ENCODE results near the gene FRAS1. TPM values are rescaled to one million over a fixed set of nuclear protein-coding genes. Genes with fewer than 3 reads are reported as not detected.
"Not testable (repeated sequence)": the region's sequence is repeated elsewhere in the genome, so short reads cannot be mapped to it uniquely, and the experiment has no call there.

Gene FRAS1
- total RNA-seq, 2 donors from 2014 or later = 0.07 to 0.10 TPM

DNA sequence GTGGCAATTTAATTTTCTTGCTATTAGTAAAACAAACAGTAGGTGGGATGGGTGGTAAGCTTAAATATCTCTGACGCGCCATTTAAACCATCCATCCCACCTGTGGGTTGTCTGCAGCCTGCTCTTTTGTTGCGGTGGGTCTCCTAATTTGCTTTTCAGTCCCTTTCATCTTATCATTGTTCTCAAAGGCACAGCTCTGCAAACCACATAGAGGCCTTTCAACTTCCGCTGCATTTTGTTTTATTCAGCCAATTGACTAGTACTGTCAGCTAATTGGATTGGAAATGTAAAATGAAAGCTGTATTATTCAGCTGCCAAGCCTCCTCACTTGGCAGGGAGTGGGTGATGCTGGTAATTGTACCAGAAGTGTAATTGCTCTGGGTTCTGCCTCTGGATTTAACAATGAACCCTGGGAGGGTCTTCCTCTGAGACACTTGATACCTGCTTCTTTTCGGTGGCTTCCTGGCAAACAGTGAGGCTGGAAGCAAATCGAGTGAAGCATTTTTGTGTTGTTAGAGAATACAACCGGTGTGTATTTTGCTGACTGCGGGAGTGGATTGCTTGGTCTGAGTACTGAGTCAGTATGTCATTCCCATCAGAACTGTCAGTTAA, 165.6 kb downstream of the FRAS1 start:
- no peaks in the 10 kb centered on the region for H3K9me3 Mint-ChIP-seq
- H3K27ac Mint-ChIP-seq = no peak overlapping the region
- ATAC-seq (replicated peaks in 1 of 2) (no peak), DNase-seq (no peak)
- peaks cover 1 to 3% of the 10 kb centered on the region in 2 donors for H3K36me3 Mint-ChIP-seq (ENCODE audit: insufficient read depth in 2 of 2)
- H3K27me3 Mint-ChIP-seq (ENCODE audit: low read depth) = peaks cover 7% of the 10 kb centered on the region
- H3K4me3 Mint-ChIP-seq = no peak overlapping the region
- H3K4me1 Mint-ChIP-seq (ENCODE audit: low read depth) = no peaks in the 10 kb centered on the region

DNA sequence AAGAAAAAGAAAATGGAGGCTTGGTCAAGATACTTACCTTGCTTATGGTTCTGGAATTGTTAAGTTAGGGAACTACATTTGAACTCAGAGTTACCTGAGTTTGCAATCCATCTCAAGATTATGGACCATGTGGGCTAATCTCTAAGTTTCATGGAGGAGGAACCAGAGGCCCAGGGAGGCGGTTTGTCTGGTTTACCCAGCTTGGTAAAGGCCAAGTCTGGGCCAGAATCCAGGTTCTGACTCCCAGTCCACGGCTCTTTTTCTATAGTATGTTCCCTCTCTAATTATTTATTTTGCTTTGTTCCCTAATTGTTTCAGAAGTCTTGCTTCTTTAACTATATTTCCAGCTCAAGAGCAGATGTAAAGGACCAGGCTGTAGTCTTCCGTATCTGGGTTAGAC, 168.1 kb downstream of the FRAS1 start:
- peaks cover 7% of the 10 kb centered on the region for H3K27me3 Mint-ChIP-seq (ENCODE audit: low read depth)
- ATAC-seq (replicated peaks in 1 of 2) = no peak

GRCh38 chr4:78226279-78226678, 169.2 kb downstream of the FRAS1 start:
- Mint-ChIP-seq H3K4me3 (no peak overlapping the region), H3K4me1 (ENCODE audit: low read depth) (no peaks in the 10 kb centered on the region), H3K36me3 (ENCODE audit: insufficient read depth in 2 of 2) (peaks cover 1 to 3% of the 10 kb centered on the region in 2 donors), H3K27ac (no peak overlapping the region), H3K27me3 (ENCODE audit: low read depth) (peaks cover 7% of the 10 kb centered on the region), H3K9me3 (no peaks in the 10 kb centered on the region)
- no peak for DNase-seq
- no peak for ATAC-seq (replicated peaks in 1 of 2)

More for the DNA sequence above, 168.1 kb downstream of the FRAS1 start:
- DNase-seq = no peak
- H3K4me1 Mint-ChIP-seq (ENCODE audit: low read depth) = no peaks in the 10 kb centered on the region
- no peak overlapping the region for H3K27ac Mint-ChIP-seq
- no peak overlapping the region for H3K4me3 Mint-ChIP-seq
- no peaks in the 10 kb centered on the region for H3K9me3 Mint-ChIP-seq
- H3K36me3 Mint-ChIP-seq (ENCODE audit: insufficient read depth in 2 of 2) = peaks cover 1 to 3% of the 10 kb centered on the region in 2 donors

- DNase-seq (no peak), ATAC-seq (replicated peaks in 1 of 2) (no peak)
- Mint-ChIP-seq H3K4me3 (no peak overlapping the region), H3K36me3 (ENCODE audit: insufficient read depth in 2 of 2) (peaks cover 1 to 3% of the 10 kb centered on the region in 2 donors), H3K9me3 (no peaks in the 10 kb centered on the region), H3K27ac (no peak overlapping the region), H3K4me1 (ENCODE audit: low read depth) (no peaks in the 10 kb centered on the region), H3K27me3 (ENCODE audit: low read depth) (peaks cover 7% of the 10 kb centered on the region)
Measured at GRCh38 chr4:78227411-78228057, 170.4 kb downstream of the FRAS1 start.

DNA sequence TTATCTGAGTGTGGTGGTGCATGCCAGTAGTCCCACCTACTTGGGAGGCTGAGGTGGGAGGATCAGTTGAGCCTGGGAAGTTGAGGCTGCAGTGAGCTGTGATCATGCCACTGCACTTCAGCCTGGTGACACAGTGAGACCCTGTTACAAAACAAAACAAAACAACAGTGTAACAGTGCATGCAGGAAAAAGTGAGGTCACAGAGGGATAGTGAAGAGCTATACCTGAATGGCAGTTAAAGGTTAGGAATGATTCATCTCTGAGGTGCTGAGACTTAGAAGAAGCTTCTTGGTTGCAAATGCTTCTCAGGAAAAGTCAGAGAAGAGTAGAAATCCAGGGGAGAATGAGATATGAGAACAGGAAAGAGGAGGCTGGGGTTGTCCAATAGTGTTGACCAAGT, 178.7 kb downstream of the FRAS1 start:
- Mint-ChIP-seq H3K36me3 (ENCODE audit: insufficient read depth in 2 of 2) (no peaks in the 10 kb centered on the region), H3K9me3 (peaks cover 0 to 2% of the 10 kb centered on the region in 2 donors), H3K4me3 (no peak overlapping the region), H3K4me1 (ENCODE audit: low read depth) (no peaks in the 10 kb centered on the region), H3K27ac (no peak overlapping the region), H3K27me3 (ENCODE audit: low read depth) (no peaks in the 10 kb centered on the region)
- DNase-seq = no peak
- no peak for ATAC-seq (replicated peaks in 1 of 2)

DNA sequence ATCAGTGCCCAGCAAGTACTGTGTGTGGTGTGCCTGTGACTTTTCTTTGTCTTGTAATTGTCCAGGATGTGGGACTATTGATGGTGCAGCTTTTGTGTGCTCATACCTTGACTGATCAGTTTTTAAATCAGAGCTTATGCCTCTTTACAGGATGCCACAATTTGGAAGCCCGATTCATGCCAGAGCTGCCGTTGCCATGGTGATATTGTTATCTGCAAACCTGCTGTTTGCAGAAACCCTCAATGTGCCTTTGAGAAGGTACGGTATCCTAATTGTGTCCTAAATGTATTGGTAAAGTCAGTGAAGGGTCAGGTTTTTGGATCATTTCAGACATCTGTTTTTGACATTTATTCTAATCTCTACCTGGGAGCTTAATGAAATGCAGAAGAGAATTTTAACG, 180.2 kb downstream of the FRAS1 start:
- H3K4me3 Mint-ChIP-seq = no peak overlapping the region
- H3K27me3 Mint-ChIP-seq (ENCODE audit: low read depth) = no peaks in the 10 kb centered on the region
- no peak overlapping the region for H3K27ac Mint-ChIP-seq
- peaks cover 0 to 2% of the 10 kb centered on the region in 2 donors for H3K9me3 Mint-ChIP-seq
- DNase-seq = no peak
- no peaks in the 10 kb centered on the region for H3K4me1 Mint-ChIP-seq (ENCODE audit: low read depth)
- no peaks in the 10 kb centered on the region for H3K36me3 Mint-ChIP-seq (ENCODE audit: insufficient read depth in 2 of 2)
- no peak for ATAC-seq (replicated peaks in 1 of 2)

DNA sequence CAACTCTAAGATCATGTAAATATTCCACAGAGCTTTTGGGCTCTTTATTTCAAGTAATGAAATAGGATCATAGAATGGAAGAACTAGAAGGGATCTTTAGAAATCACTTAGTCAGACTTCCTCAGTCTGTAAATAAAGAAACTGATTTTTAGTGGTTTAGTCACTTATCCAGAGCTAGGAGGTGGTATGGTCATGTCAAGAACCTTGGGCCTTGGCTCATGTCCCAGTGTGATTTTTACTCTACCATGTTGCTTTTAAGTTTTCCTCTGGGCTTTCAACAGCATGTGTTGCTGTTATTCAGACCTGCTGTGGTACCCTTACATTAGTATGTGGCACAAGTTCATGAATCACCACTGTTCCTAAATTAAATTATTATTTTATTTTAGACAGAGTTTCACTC, 184.9 kb downstream of the FRAS1 start:
- H3K9me3 Mint-ChIP-seq = no peaks in the 10 kb centered on the region
- H3K4me3 Mint-ChIP-seq = no peak overlapping the region
- no peaks in the 10 kb centered on the region for H3K36me3 Mint-ChIP-seq (ENCODE audit: insufficient read depth in 2 of 2)
- DNase-seq = no peak
- no peak for ATAC-seq (replicated peaks in 1 of 2)
- no peaks in the 10 kb centered on the region for H3K4me1 Mint-ChIP-seq (ENCODE audit: low read depth)
- H3K27me3 Mint-ChIP-seq (ENCODE audit: low read depth) = peaks cover 7% of the 10 kb centered on the region
- H3K27ac Mint-ChIP-seq = no peak overlapping the region

- Mint-ChIP-seq H3K9me3 (no peaks in the 10 kb centered on the region), H3K4me1 (ENCODE audit: low read depth) (no peaks in the 10 kb centered on the region), H3K36me3 (ENCODE audit: insufficient read depth in 2 of 2) (no peaks in the 10 kb centered on the region), H3K4me3 (no peak overlapping the region), H3K27me3 (ENCODE audit: low read depth) (peaks cover 7% of the 10 kb centered on the region), H3K27ac (no peak overlapping the region)
- ATAC-seq (replicated peaks in 1 of 2) (no peak), DNase-seq (no peak)
Measured at GRCh38 chr4:78244705-78245485, 187.8 kb downstream of the FRAS1 start.

DNA sequence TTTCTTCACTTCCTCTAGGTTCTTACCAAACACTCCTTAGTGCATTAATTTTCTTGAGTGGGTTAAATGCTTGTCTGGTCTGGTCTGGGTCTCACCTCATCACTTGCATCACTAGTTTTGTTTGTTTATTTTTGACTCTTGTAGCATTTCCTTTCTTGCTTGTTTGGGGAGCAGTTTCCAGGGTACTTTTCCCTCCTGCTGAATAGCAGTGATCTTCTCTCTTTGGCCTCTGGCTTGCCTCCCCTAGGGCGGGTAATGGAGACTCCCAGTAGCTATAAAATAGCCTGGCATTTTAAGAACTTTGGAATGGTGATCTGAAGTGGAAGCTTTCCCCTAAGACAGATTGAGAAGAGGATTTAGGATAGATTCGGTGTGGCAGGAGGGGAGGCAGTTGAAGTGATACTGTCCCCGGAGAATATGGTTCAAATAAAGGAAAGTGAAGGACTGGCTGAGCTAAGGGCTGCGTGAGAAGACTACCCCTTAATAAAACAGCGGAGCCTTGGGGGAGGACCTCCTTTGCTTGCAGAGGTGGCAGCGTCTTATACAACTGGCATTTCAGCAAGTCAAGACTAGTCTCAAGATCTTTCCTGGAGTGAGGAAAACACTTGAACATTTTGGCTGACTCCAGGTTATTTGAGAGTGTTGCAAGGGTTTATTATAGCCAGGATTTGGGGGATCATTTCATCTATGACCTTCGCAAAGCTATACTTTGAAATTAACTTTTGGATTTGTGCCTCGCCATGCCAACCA, 190.6 kb downstream of the FRAS1 start:
- Mint-ChIP-seq H3K4me1 (ENCODE audit: low read depth) (no peaks in the 10 kb centered on the region), H3K27ac (no peak overlapping the region), H3K27me3 (ENCODE audit: low read depth) (peaks cover 7% of the 10 kb centered on the region), H3K4me3 (no peak overlapping the region), H3K9me3 (peaks cover 2% of the 10 kb centered on the region in 2 donors), H3K36me3 (ENCODE audit: insufficient read depth in 2 of 2) (no peaks in the 10 kb centered on the region)
- DNase-seq = no peak
- no peak for ATAC-seq (replicated peaks in 1 of 2)

DNA sequence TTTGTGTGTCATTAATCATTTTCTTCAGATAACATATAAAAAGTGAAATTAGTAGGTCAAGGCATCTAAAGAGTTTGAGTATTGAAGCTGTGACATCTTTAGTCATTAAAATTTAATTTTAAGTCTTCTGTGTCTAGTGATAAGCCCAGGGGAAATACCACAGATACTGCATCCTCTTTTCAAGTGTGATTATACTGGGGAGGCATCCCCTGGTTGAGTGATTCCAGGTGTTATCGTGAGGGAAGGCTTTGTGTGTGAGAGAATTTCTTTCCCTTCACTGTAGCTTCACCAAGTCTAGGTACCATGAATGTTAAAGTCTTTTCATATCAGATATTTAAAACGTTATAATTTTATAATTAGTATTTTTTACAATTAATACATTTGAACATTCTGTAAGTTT, 193.4 kb downstream of the FRAS1 start:
- H3K9me3 Mint-ChIP-seq = peaks cover 2 to 4% of the 10 kb centered on the region in 2 donors
- H3K27ac Mint-ChIP-seq = no peak overlapping the region
- ATAC-seq (replicated peaks in 1 of 2) (no peak), DNase-seq (no peak)
- H3K36me3 Mint-ChIP-seq (ENCODE audit: insufficient read depth in 2 of 2) = no peaks in the 10 kb centered on the region
- H3K4me1 Mint-ChIP-seq (ENCODE audit: low read depth) = no peaks in the 10 kb centered on the region
- peaks cover 7% of the 10 kb centered on the region for H3K27me3 Mint-ChIP-seq (ENCODE audit: low read depth)
- no peak overlapping the region for H3K4me3 Mint-ChIP-seq

DNA sequence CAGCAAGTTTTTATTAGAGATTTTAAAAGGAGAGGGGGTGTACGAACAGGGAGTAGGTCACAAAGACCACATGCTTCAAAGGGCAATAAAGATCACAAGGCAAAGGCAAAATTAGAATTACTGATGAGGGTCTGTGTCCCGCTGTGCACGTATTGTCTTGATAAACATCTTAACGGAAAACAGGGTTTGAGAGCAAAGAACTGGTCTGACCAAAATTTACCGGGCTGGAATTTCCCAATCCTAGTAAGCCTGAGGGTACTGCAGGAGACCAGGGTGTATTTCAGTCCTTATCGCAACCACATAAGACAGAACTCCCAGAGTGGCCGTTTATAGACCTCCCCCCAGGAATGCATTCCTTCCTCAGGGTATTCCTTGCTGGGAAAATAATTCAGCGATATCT, 195.7 kb downstream of the FRAS1 start:
- H3K9me3 Mint-ChIP-seq; H3K4me3 Mint-ChIP-seq; DNase-seq; H3K27ac Mint-ChIP-seq; H3K4me1 Mint-ChIP-seq (ENCODE audit: low read depth); H3K27me3 Mint-ChIP-seq (ENCODE audit: low read depth); H3K36me3 Mint-ChIP-seq (ENCODE audit: insufficient read depth in 2 of 2); ATAC-seq (replicated peaks in 1 of 2): not testable (repeated sequence)

DNA sequence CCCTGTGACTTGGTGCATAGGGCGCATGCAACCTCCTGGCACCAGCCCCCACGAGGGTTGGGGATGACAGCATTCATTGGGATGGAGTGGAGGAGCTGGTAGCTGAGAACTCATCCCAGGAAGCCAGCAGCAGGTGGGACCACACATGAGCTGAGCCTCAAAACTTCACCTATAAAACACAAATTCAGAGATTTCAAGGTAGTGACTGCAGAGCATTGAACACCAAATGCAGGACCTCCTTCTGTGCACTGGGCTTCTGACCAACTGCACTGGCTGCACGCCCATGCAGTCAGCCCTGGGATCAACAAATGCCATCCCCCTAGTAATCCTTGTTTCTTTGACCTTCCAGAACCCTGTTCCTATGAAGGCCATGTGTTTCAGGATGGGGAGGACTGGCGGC, 197.8 kb downstream of the FRAS1 start:
- Mint-ChIP-seq H3K27me3 (ENCODE audit: low read depth) (no peaks in the 10 kb centered on the region), H3K9me3 (peaks cover 2 to 4% of the 10 kb centered on the region in 2 donors), H3K4me3 (no peak overlapping the region), H3K36me3 (ENCODE audit: insufficient read depth in 2 of 2) (no peaks in the 10 kb centered on the region), H3K4me1 (ENCODE audit: low read depth) (no peaks in the 10 kb centered on the region), H3K27ac (no peak overlapping the region)
- ATAC-seq (replicated peaks in 1 of 2) = no peak
- no peak for DNase-seq

DNA sequence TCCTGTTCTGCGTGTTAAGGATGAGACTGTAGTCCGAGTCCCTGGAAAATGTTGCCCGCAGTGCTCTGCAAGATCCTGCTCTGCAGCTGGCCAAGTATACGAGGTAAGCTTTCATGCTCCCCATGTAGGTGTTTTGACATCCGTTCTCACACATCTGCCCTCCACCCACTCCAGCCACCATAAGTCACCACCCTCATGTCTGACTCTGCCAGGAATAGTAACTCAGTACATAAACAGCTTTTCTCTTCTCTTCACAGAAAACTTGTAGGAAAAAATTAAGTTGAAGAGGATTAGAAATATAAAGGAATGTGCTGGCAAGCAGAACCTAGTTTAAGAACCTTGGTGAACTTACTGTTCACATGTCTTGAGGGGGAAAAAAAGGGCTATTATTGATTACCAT, 207.9 kb downstream of the FRAS1 start:
- no peak overlapping the region for H3K27ac Mint-ChIP-seq
- no peaks in the 10 kb centered on the region for H3K36me3 Mint-ChIP-seq (ENCODE audit: insufficient read depth in 2 of 2)
- DNase-seq (no peak), ATAC-seq (replicated peaks in 1 of 2) (no peak)
- peaks cover 3 to 4% of the 10 kb centered on the region in 2 donors for H3K9me3 Mint-ChIP-seq
- no peak overlapping the region for H3K4me3 Mint-ChIP-seq
- peaks cover 15% of the 10 kb centered on the region for H3K27me3 Mint-ChIP-seq (ENCODE audit: low read depth)
- H3K4me1 Mint-ChIP-seq (ENCODE audit: low read depth) = no peaks in the 10 kb centered on the region
